KMS-11 (cell line): ENCODE measurements around the gene MPHOSPH10.
"Not testable (repeated sequence)": the region's sequence is repeated elsewhere in the genome, so short reads cannot be mapped to it uniquely, and the experiment has no call there.

Experiments used
- H2AFZ ChIP-seq: fragments of 200-600 bp; sonication (generic); 2 replicates; pipeline ENCODE4 v1.6.1; 2016; ENCODE audit warnings: antibody characterized with exemption, mixed run types, low read depth
- H3K27ac ChIP-seq: fragments of 200-600 bp; sonication (generic); 2 replicates; pipeline ENCODE4 v1.6.1; 2016; ENCODE audit warnings: mild to moderate bottlenecking, mixed run types
- H3K27me3 ChIP-seq: fragments of 200-600 bp; sonication (generic); 2 replicates; pipeline ENCODE4 v1.6.1; 2017; ENCODE audit warnings: mild to moderate bottlenecking, low read depth, mixed run types, moderate library complexity; ENCODE audit not compliant: insufficient read depth
- H3K36me3 ChIP-seq: fragments of 200-600 bp; sonication (generic); 2 replicates; pipeline ENCODE4 v1.6.1; 2017; ENCODE audit warnings: mild to moderate bottlenecking, mixed run types; ENCODE audit not compliant: insufficient read depth
- H3K4me1 ChIP-seq: fragments of 200-600 bp; sonication (generic); 2 replicates; pipeline ENCODE4 v1.6.1; 2016; ENCODE audit warnings: mild to moderate bottlenecking, low read depth, mixed run types; ENCODE audit not compliant: poor library complexity, severe bottlenecking
- H3K4me2 ChIP-seq: fragments of 200-600 bp; sonication (generic); 2 replicates; pipeline ENCODE4 v1.7.0; 2016; ENCODE audit warnings: mild to moderate bottlenecking, mixed run types
- H3K4me3 ChIP-seq: fragments of 200-600 bp; sonication (generic); IDR thresholded peaks from 2 replicates; pipeline ENCODE4 v1.6.1; 2017; ENCODE audit warnings: low read depth, low read length, mixed read lengths; ENCODE audit not compliant: insufficient read depth
- H3K79me2 ChIP-seq: fragments of 200-600 bp; sonication (generic); 2 replicates; pipeline ENCODE4 v1.6.1; 2016; ENCODE audit warnings: low read depth, mixed run types; ENCODE audit not compliant: insufficient read depth
- H3K9ac ChIP-seq: fragments of 200-600 bp; sonication (generic); 2 replicates; pipeline ENCODE4 v1.6.1; 2016; ENCODE audit warnings: mild to moderate bottlenecking, mixed run types
- H4K20me1 ChIP-seq: fragments of 200-600 bp; sonication (generic); 2 replicates; pipeline ENCODE4 v1.6.1; 2016; ENCODE audit warnings: mild to moderate bottlenecking, mixed run types; ENCODE audit not compliant: insufficient read depth
- CTCF ChIP-seq: fragments of 200-600 bp; sonication (generic); conservative IDR thresholded peaks from 2 replicates; pipeline ENCODE4 v1.6.1; 2017; ENCODE audit warnings: low read depth, mild to moderate bottlenecking, antibody characterized with exemption, low read length, moderate library complexity, mixed read lengths

Gene MPHOSPH10

GRCh38 chr2:71166812-71167211 lies 36.4 kb downstream of the MPHOSPH10 start:
- TF ChIP-seq CTCF = no peak
- no peak overlapping the region for H3K4me3 ChIP-seq
- H3K27ac ChIP-seq = no peak overlapping the region
- H4K20me1 ChIP-seq = no peaks in the 10 kb centered on the region
- H3K27me3 ChIP-seq = no peaks in the 10 kb centered on the region
- no peak overlapping the region for H3K4me2 ChIP-seq
- no peak overlapping the region for H3K9ac ChIP-seq
- no peaks in the 10 kb centered on the region for H3K79me2 ChIP-seq
- no peaks in the 10 kb centered on the region for H3K4me1 ChIP-seq
- no peak overlapping the region for H2AFZ ChIP-seq
- no peaks in the 10 kb centered on the region for H3K36me3 ChIP-seq

DNA sequence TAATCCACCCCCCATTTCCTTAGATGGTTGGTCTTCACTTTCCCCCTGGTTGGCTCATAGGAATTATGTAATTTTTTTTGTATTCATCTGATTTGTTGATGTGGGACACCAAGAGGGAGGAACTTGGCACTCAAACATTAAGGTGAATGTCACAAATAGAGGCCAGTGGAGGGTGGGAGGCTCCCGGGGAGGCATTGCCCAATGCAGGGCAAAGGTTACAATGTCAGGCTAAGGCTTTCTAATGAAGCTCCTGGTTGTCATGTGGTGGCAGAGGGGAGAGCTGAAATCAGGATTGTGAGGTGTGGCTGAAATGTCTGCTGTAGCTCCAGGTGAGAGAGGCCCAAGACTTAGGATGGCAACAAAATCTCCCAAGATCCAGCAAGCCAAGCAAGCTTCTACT lies 42.7 kb downstream of the MPHOSPH10 start:
- Histone ChIP-seq H3K27ac (no peak overlapping the region), H3K9ac (no peak overlapping the region), H4K20me1 (no peaks in the 10 kb centered on the region), H2AFZ (no peak overlapping the region), H3K4me3 (no peak overlapping the region), H3K4me2 (no peak overlapping the region), H3K4me1 (no peaks in the 10 kb centered on the region), H3K36me3 (no peaks in the 10 kb centered on the region), H3K79me2 (no peaks in the 10 kb centered on the region), H3K27me3 (no peaks in the 10 kb centered on the region)
- no peak for TF ChIP-seq CTCF

DNA sequence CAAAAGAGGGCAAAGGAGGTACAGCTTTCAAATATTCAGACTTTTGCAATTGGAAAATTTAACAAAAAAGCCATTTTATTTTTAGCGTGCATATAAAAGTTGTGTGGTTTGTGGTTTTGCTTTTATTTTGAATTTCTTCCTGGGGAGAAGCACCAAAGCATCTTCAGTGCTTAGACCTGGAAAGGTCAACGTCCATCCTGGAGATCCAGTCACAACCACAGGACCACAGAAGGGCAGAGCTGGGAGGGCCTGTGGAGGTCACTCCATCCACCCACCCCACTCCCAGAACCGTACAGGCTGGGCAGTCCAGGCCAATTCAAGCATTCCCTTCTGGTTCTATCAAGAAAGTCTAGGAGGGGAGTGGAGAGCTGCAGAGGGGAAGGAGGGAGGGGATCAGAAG lies 43.8 kb downstream of the MPHOSPH10 start:
- Histone ChIP-seq H3K4me3 (no peak overlapping the region), H3K79me2 (no peaks in the 10 kb centered on the region), H3K9ac (no peak overlapping the region), H3K27ac (no peak overlapping the region), H3K4me2 (no peak overlapping the region), H4K20me1 (no peaks in the 10 kb centered on the region), H2AFZ (no peak overlapping the region), H3K36me3 (no peaks in the 10 kb centered on the region), H3K27me3 (no peaks in the 10 kb centered on the region), H3K4me1 (no peaks in the 10 kb centered on the region)
- TF ChIP-seq CTCF = no peak

DNA sequence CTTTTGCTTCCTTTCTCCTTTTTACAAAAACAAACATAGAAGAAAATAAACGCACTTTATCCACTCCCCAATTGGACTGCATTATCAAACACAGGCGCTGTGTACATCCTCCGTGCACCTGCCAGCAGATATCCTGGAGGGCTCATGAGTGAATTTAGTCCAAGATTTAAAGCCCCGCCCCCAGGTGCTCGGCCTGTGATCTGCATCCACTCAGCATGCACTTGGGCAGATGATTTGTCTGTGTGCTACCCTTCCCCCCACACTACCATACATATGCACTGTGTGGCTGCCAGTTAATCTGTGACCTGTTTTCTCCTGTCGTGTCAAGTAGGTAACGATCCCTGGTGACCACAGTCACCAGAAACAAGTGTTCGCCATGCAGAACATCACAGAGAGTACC lies 48.4 kb downstream of the MPHOSPH10 start:
- not testable (repeated sequence) for H3K36me3 ChIP-seq, H4K20me1 ChIP-seq, H3K4me1 ChIP-seq, H3K9ac ChIP-seq, H3K4me2 ChIP-seq, H3K27me3 ChIP-seq, H2AFZ ChIP-seq, H3K4me3 ChIP-seq, H3K27ac ChIP-seq, H3K79me2 ChIP-seq

DNA sequence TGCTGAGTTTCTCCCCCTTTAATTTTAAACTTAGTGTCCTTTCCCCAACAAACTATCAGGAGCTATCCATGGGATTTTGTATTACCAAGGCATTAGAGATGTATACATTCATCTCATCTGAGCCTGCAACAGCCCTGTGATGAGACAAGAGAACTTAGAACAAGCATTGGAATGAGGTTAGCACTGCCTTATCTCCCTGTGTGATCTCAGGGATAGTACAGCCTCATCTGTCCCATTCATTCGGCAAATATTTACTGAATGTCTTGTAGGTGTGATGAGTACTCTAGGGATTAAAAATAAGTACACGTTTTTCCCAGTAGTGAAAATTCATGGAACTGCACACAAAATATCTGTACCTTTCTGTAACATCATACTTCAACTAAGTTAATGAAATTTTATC lies 50.9 kb downstream of the MPHOSPH10 start:
- Histone ChIP-seq H3K79me2 (no peaks in the 10 kb centered on the region), H3K36me3 (no peaks in the 10 kb centered on the region), H3K4me2 (no peak overlapping the region), H2AFZ (no peak overlapping the region), H3K4me1 (no peaks in the 10 kb centered on the region), H3K27ac (no peak overlapping the region), H3K27me3 (no peaks in the 10 kb centered on the region), H3K9ac (no peak overlapping the region), H4K20me1 (no peaks in the 10 kb centered on the region), H3K4me3 (no peak overlapping the region)
- no peak for TF ChIP-seq CTCF

- not testable (repeated sequence) for H3K36me3 ChIP-seq, H2AFZ ChIP-seq, H4K20me1 ChIP-seq, H3K4me1 ChIP-seq, H3K27me3 ChIP-seq, H3K27ac ChIP-seq, H3K79me2 ChIP-seq, H3K9ac ChIP-seq, H3K4me2 ChIP-seq, H3K4me3 ChIP-seq
Observed at GRCh38 chr2:71183306-71184115, 53.1 kb downstream of the MPHOSPH10 start.
